DND-41 (cell line): ENCODE results near the gene NRXN2.

Source experiments
- EZH2 ChIP-seq: IDR thresholded peaks from 3 replicates; pipeline ENCODE4 v1.6.1; 2012; ENCODE audit warnings: borderline replicate concordance, low read depth, mild to moderate bottlenecking, moderate library complexity, low read length, inconsistent platforms; ENCODE audit not compliant: severe bottlenecking
- TF ChIP-seq, protein P1 (sequence below): IDR thresholded peaks from 2 replicates; pipeline ENCODE4 v1.5.1; 2012; ENCODE audit warnings: borderline replicate concordance, low read length, moderate library complexity, mild to moderate bottlenecking; ENCODE audit not compliant: poor library complexity, severe bottlenecking; ENCODE audit errors: extremely low read depth

DNA sequence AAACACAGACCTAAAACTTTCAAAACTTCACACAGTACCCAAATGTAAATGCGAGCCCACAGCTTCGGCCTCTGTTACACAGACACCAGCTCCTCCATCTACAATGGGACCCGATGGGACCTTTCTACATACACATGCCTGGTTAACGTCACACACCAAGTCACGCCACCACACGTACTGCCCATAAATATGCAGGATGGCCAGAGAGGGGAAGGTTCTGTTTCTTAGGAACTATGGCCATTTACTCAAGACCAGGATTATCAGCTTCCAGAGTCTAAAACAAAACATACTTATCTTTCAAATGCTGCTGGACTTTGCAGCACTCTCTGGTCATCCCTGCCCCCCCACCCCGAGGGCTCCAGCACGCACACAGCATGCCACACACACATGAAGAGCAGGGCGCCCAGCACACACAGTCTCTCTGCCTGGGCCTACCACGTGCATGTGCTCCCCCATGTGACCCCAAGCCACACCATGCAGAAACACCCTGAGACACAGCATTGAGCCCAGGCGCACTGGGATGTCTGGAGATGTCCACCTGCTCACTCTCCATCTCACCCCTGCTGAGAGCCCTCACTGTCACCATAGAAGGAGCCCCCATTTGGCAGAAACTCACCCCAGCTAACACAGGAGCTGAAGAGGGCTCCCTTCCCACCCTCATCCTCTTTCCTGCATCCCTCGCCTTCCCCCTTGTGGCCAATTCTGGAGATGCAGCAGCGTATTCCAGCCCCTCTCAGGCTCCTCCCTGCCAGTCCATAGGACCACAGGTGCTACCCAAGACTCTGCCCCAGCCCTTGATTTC, 70.2 kb downstream of the NRXN2 start:
- TF ChIP-seq, protein P1, sequence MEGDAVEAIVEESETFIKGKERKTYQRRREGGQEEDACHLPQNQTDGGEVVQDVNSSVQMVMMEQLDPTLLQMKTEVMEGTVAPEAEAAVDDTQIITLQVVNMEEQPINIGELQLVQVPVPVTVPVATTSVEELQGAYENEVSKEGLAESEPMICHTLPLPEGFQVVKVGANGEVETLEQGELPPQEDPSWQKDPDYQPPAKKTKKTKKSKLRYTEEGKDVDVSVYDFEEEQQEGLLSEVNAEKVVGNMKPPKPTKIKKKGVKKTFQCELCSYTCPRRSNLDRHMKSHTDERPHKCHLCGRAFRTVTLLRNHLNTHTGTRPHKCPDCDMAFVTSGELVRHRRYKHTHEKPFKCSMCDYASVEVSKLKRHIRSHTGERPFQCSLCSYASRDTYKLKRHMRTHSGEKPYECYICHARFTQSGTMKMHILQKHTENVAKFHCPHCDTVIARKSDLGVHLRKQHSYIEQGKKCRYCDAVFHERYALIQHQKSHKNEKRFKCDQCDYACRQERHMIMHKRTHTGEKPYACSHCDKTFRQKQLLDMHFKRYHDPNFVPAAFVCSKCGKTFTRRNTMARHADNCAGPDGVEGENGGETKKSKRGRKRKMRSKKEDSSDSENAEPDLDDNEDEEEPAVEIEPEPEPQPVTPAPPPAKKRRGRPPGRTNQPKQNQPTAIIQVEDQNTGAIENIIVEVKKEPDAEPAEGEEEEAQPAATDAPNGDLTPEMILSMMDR, result peak; percentile 96
- TF ChIP-seq EZH2, result no peak
